ENCODE data around the gene SUSD4.

Gene SUSD4

GRCh38 chr1:223245411-223245810, 118.6 kb downstream of the SUSD4 start:
- H3K4me3 ChIP-seq (replicated peaks; ENCODE audit: low read depth, low read length), result no peak overlapping the region
- TF ChIP-seq CTCF (IDR thresholded peaks at IDR 0.05; ENCODE audit: low read length, missing control alignments), result no peak
- DNase-seq (ENCODE audit: low read depth), result no peak

- H3K4me3 ChIP-seq (replicated peaks; ENCODE audit: low read depth, low read length), result no peak overlapping the region
- DNase-seq (ENCODE audit: low read depth), result peak; percentile 19
- peak; percentile 5 for TF ChIP-seq CTCF (IDR thresholded peaks at IDR 0.05; ENCODE audit: low read length, missing control alignments)
Measured at GRCh38 chr1:223244366-223245103, 119.4 kb downstream of the SUSD4 start.

- TF ChIP-seq CTCF (IDR thresholded peaks at IDR 0.05; ENCODE audit: low read length, missing control alignments), result no peak
- H3K4me3 ChIP-seq (replicated peaks; ENCODE audit: low read depth, low read length), result no peak overlapping the region
Measured at GRCh38 chr1:223243441-223244050, 120.4 kb downstream of the SUSD4 start.

DNA sequence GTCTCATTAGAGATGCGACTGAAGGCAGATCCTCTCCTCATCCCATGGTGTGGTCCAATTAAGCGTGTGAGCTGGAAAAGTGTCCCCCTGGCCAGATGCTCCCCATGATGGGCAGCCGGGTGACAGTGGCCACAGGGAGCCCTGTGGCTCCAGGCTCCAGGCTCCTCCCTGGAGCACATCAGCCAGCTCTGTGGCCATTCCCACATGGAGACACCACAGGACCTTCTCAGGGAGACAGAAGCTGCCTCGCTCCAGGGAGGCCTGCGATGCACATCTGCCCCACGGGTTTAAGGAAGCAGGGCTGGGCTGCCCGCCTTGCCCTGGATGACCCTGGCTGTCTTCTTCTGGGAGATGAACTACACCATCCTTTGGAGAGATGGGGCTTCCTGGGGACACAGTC, 121.0 kb downstream of the SUSD4 start:
- DNase-seq (ENCODE audit: low read depth), result no peak
- no peak for TF ChIP-seq CTCF (IDR thresholded peaks at IDR 0.05; ENCODE audit: low read length, missing control alignments)
- no peak overlapping the region for H3K4me3 ChIP-seq (replicated peaks; ENCODE audit: low read depth, low read length)

More at GRCh38 chr1:223243441-223244050, 120.4 kb downstream of the SUSD4 start:
- DNase-seq (ENCODE audit: low read depth), result no peak

GRCh38 chr1:223242382-223242955, 121.5 kb downstream of the SUSD4 start:
- DNase-seq (ENCODE audit: low read depth), result no peak
- no peak overlapping the region for H3K4me3 ChIP-seq (replicated peaks; ENCODE audit: low read depth, low read length)
- TF ChIP-seq CTCF (IDR thresholded peaks at IDR 0.05; ENCODE audit: low read length, missing control alignments), result no peak

DNA sequence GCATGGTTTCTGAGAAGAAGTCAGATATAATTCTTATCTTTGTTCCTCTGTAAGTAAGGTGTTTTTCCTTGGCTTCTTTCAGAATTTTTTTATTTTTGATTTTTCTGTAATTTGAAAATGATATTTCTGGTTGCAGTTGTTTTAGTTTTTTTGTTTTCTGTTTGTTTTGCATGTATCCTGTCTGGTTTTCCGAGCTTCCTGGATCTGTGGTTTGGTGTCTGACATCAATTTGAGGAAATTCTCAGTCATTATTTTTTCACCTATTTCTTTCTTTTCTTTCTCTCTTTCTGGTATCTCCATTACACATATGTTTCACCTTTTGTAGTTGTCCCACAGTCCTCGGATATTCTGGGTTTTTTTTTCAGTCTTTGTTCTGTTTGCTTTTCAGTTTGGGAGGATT, 123.9 kb downstream of the SUSD4 start:
- H3K4me3 ChIP-seq (replicated peaks; ENCODE audit: low read depth, low read length), result no peak overlapping the region
- TF ChIP-seq CTCF (IDR thresholded peaks at IDR 0.05; ENCODE audit: low read length, missing control alignments), result no peak
- DNase-seq (ENCODE audit: low read depth), result no peak

All from fibroblast of pulmonary artery (primary cell).